ENCODE data around the gene VWA3A. TPM values are rescaled to one million over a fixed set of nuclear protein-coding genes. Genes with fewer than 3 reads are reported as not detected.

VWA3A gene
- total RNA-seq, 6 experiments from 2014 or later, result 0.15 TPM; not detected in 5

- peaks cover 0 to 13% (median 2%) of the 10 kb centered on the region in 4 donors for H3K4me1 ChIP-seq
- no peaks in the 10 kb centered on the region for H3K36me3 ChIP-seq
- DNase-seq (no peak), ATAC-seq (no peak)
- no peak overlapping the region for H3K4me3 ChIP-seq
- H3K27ac ChIP-seq, result no peak overlapping the region
- WGBS (ENCODE audit: insufficient coverage, low coverage, low lambda C conversion rate, missing lambda C conversion rate), result no CpG with 5 or more reads among the region's 6 CpGs
- intact Hi-C loops (cut with DNase I), result loop anchor here in 1 of 2 donors (10.0 kb wide), 1 partner anchor 180 kb away; the partner anchor contains the start of genes MOSMO and PDZD9
- H3K27me3 ChIP-seq, result no peaks in the 10 kb centered on the region
- TF ChIP-seq POLR2A (IDR thresholded peaks at IDR 0.05), result no peak
- TF ChIP-seq, protein P1, sequence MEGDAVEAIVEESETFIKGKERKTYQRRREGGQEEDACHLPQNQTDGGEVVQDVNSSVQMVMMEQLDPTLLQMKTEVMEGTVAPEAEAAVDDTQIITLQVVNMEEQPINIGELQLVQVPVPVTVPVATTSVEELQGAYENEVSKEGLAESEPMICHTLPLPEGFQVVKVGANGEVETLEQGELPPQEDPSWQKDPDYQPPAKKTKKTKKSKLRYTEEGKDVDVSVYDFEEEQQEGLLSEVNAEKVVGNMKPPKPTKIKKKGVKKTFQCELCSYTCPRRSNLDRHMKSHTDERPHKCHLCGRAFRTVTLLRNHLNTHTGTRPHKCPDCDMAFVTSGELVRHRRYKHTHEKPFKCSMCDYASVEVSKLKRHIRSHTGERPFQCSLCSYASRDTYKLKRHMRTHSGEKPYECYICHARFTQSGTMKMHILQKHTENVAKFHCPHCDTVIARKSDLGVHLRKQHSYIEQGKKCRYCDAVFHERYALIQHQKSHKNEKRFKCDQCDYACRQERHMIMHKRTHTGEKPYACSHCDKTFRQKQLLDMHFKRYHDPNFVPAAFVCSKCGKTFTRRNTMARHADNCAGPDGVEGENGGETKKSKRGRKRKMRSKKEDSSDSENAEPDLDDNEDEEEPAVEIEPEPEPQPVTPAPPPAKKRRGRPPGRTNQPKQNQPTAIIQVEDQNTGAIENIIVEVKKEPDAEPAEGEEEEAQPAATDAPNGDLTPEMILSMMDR (IDR thresholded peaks at IDR 0.05), result no peak
- no peaks in the 10 kb centered on the region for H3K9me3 ChIP-seq
Observed at GRCh38 chr16:22184615-22184968, 92.3 kb downstream of the VWA3A start.

- TF ChIP-seq, protein P1 (IDR thresholded peaks at IDR 0.05), result no peak
- no peak for TF ChIP-seq POLR2A (IDR thresholded peaks at IDR 0.05)
- intact Hi-C loops (cut with DNase I), result loop anchor here (5.0 to 10.0 kb wide), 2 partner anchors 179 to 182 kb away; partner anchors contain the start of genes MOSMO (in 2 of the 2) and PDZD9 (in 1 of the 2)
- Histone ChIP-seq H3K9me3 (no peaks in the 10 kb centered on the region), H3K27ac (no peak overlapping the region), H3K4me1 (peaks cover 0 to 15% (median 3%) of the 10 kb centered on the region in 4 donors), H3K27me3 (no peaks in the 10 kb centered on the region), H3K4me3 (no peak overlapping the region), H3K36me3 (no peaks in the 10 kb centered on the region)
- WGBS (ENCODE audit: insufficient coverage, low coverage, low lambda C conversion rate, missing lambda C conversion rate), result no CpG with 5 or more reads among the region's 3 CpGs
- no peak for ATAC-seq
- no peak for DNase-seq
Observed at GRCh38 chr16:22186517-22186916, 94.2 kb downstream of the VWA3A start.

DNA sequence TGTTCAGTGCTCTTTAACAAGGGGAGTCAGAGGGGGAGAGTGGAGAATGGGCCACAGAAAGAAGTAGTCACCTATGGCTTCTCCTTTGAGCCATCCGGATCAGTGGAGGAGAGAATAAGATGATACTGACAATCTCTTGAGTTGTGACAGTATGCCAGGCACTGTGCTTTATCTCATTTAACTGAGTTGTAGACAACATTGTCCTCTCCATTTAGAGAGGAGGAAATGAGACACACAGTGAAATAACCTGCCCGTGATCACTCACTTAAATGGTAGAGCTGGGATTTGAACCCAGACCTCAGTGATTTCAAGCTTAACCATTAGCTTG, 95.9 kb downstream of the VWA3A start:
- no peak overlapping the region for H3K27ac ChIP-seq
- intact Hi-C loops (cut with DNase I), result loop anchor here (5.0 to 10.0 kb wide), 2 partner anchors 181 to 183 kb away; partner anchors contain the start of genes MOSMO (in 2 of the 2) and PDZD9 (in 1 of the 2)
- 0% methylated on average over 1 of the region's 2 CpGs for WGBS (ENCODE audit: insufficient coverage, low coverage, low lambda C conversion rate, missing lambda C conversion rate)
- no peak for TF ChIP-seq POLR2A (IDR thresholded peaks at IDR 0.05)
- TF ChIP-seq, protein P1 (IDR thresholded peaks at IDR 0.05), result no peak
- no peaks in the 10 kb centered on the region for H3K36me3 ChIP-seq
- no peak overlapping the region for H3K4me3 ChIP-seq
- H3K27me3 ChIP-seq, result no peaks in the 10 kb centered on the region
- ATAC-seq (no peak), DNase-seq (no peak)
- peaks cover 0 to 26% (median 7%) of the 10 kb centered on the region in 4 donors for H3K4me1 ChIP-seq
- no peaks in the 10 kb centered on the region for H3K9me3 ChIP-seq

DNA sequence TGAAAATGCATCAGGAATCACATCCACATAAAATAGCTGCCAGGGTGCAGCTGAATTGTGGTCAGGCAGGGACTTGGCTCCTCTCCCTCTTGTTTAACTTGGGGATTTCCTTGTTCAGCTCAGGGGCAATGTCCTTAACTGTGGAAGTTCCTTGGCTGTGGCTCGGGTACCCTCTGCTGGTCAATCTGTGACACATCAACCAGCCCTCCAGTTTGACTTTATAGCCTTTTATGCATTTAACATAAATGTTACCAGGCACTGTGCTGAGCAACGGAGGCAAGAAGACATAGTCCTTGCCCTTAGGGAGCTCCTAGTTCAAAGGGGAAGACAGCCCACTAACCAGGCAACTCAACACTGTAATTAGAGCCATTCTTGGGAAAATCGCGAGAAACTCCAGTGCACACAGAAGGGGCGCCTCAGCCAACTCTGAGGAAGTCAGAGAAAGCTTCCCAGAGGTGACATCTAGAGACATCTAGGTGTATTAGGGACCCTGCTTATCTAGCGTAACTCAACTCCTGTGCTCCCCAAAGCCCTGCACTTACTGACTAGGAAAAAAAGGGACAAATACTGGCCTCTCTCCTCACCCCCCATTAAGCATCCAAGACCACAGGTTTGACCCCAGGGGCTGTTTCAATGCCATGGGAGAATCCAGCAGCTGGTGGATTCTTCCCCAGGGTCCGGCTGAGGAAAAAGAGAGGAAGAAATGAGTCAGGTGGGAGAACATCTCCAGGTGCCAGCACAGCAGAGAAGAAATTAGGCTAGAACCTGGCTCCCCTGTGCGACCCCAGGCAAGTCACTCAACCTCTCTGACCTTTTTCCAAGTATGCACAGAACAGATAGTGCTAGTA, 96.5 kb downstream of the VWA3A start:
- Histone ChIP-seq H3K27ac (peak overlapping the region; percentile 78 to 85 (median 85)), H3K36me3 (no peaks in the 10 kb centered on the region), H3K4me1 (peaks cover 0 to 26% (median 7%) of the 10 kb centered on the region in 4 donors), H3K27me3 (no peaks in the 10 kb centered on the region), H3K4me3 (no peak overlapping the region), H3K9me3 (no peaks in the 10 kb centered on the region)
- intact Hi-C loops (cut with DNase I), result loop anchor here (5.0 to 10.0 kb wide), 2 partner anchors 182 to 184 kb away; partner anchors contain the start of genes MOSMO (in 2 of the 2) and PDZD9 (in 1 of the 2)
- ATAC-seq (peak in 1 of 4 donors; percentile 12), DNase-seq (peak; percentile 64 to 72 (median 72))
- TF ChIP-seq POLR2A (IDR thresholded peaks at IDR 0.05), result no peak
- TF ChIP-seq, protein P1 (IDR thresholded peaks at IDR 0.05), result peak; percentile 76 to 87 (median 82)
- 22% methylated on average over 6 of the region's 8 CpGs for WGBS (ENCODE audit: insufficient coverage, low coverage, low lambda C conversion rate, missing lambda C conversion rate)

Data from right lobe of liver (tissue), 6 donors.